ENCODE results near the gene NME7. TPM values are rescaled to one million over a fixed set of nuclear protein-coding genes. Genes with fewer than 3 reads are reported as not detected.

The NME7 gene
- total RNA-seq, 6 experiments from 2014 or later = 2.0 to 6.5 (median 5.3) TPM

DNA sequence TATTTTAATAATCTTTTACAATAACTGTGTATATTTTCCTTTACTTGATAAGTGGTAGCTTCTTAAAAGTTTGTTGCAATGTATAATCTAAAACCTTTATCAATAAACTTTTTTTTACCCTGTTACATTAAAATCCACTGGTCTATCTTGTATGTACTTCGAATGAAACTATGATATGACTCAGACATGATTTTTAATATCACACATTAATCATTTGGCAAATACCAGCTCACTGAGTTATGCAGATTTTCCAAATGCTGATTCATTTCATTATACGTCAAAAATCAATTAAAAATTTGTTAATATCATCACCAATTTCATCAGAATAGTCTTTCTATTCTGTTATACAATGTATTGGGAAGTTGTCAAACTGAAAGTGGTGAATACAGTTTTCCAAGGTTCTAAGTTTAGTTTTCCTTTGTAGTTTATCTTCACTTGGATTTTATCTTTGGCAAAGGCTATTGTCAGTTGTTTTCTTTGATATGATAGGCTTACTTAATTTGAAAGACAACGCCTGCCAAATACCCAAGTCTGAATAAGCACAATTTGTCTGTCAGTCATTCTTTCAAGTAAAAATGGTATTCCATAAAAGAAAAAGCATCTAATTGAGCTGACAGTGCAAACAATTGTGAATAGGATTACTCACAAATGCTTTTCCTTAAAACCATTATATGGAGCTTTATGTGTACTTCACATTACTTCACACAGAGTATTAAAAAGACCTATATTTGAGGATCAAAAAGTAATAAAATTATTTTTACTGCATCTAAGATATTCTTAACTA, 127.0 kb downstream of the NME7 start:
- Histone ChIP-seq H3K9me3 (no peaks in the 10 kb centered on the region), H3K4me1 (peaks cover 0 to 28% (median 0%) of the 10 kb centered on the region in 4 donors), H3K27ac (no peak overlapping the region), H3K4me3 (no peak overlapping the region), H3K27me3 (no peaks in the 10 kb centered on the region), H3K36me3 (no peaks in the 10 kb centered on the region)
- intact Hi-C loops (cut with DNase I) = no loop called here
- TF ChIP-seq POLR2A (IDR thresholded peaks at IDR 0.05) = no peak
- TF ChIP-seq, protein P1, sequence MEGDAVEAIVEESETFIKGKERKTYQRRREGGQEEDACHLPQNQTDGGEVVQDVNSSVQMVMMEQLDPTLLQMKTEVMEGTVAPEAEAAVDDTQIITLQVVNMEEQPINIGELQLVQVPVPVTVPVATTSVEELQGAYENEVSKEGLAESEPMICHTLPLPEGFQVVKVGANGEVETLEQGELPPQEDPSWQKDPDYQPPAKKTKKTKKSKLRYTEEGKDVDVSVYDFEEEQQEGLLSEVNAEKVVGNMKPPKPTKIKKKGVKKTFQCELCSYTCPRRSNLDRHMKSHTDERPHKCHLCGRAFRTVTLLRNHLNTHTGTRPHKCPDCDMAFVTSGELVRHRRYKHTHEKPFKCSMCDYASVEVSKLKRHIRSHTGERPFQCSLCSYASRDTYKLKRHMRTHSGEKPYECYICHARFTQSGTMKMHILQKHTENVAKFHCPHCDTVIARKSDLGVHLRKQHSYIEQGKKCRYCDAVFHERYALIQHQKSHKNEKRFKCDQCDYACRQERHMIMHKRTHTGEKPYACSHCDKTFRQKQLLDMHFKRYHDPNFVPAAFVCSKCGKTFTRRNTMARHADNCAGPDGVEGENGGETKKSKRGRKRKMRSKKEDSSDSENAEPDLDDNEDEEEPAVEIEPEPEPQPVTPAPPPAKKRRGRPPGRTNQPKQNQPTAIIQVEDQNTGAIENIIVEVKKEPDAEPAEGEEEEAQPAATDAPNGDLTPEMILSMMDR (IDR thresholded peaks at IDR 0.05) = no peak
- DNase-seq = no peak
- peak in 3 of 4 donors; percentile 27 to 45 (median 40) for ATAC-seq
- WGBS (ENCODE audit: insufficient coverage, low coverage, low lambda C conversion rate, missing lambda C conversion rate) = 21% methylated on average over 3 of the region's 3 CpGs

DNA sequence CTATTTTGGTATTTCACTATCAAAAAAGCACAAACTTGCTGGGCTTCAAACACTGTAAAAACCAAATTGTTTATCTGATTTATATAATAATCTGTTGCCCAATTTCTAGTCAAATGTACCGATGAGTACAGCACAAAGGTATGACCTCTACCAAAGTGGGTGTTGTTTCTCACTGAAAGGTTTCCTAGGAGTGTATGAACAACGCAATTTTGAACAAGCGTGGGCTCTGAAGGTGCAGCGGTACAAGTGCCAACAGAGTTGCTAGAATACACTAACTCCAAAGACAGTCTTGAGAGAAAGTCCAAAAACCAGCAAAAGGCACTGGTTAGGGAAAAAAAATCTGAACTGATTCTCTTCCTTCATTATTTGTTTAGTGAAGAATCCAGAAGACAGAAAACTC, 130.7 kb downstream of the NME7 start:
- no peak overlapping the region for H3K4me3 ChIP-seq
- peak; percentile 22 to 73 (median 62) for ATAC-seq
- H3K36me3 ChIP-seq = no peaks in the 10 kb centered on the region
- H3K9me3 ChIP-seq = no peaks in the 10 kb centered on the region
- H3K4me1 ChIP-seq = peaks cover 0 to 44% (median 4%) of the 10 kb centered on the region in 4 donors
- 33% methylated on average over 4 of the region's 4 CpGs for WGBS (ENCODE audit: insufficient coverage, low coverage, low lambda C conversion rate, missing lambda C conversion rate)
- intact Hi-C loops (cut with DNase I) = no loop called here
- DNase-seq = no peak
- H3K27me3 ChIP-seq = no peaks in the 10 kb centered on the region
- TF ChIP-seq POLR2A (IDR thresholded peaks at IDR 0.05) = no peak
- TF ChIP-seq, protein P1 (IDR thresholded peaks at IDR 0.05) = no peak
- H3K27ac ChIP-seq = no peak overlapping the region

DNA sequence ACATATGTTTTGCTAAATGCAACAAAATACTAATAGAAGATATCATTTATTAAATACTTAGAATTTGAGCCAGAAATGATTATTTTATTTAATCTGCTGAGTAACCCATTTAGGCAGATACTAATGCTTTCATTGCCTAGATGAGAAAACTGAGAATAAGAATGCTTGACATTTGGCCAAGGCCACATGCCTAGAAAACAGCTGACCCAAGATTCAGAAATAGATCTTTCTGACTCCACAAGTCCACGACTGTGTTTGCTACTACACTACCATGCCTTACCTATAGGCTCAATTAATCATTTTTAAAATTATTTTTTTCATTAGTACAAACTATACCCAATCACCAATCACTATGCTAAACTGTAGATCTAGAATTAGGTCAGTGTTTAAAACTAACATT, 131.5 kb downstream of the NME7 start:
- TF ChIP-seq, protein P1 (IDR thresholded peaks at IDR 0.05) = no peak
- TF ChIP-seq POLR2A (IDR thresholded peaks at IDR 0.05) = no peak
- Histone ChIP-seq H3K27me3 (no peaks in the 10 kb centered on the region), H3K36me3 (no peaks in the 10 kb centered on the region), H3K9me3 (no peaks in the 10 kb centered on the region), H3K4me3 (no peak overlapping the region), H3K4me1 (peaks cover 0 to 41% (median 4%) of the 10 kb centered on the region in 4 donors), H3K27ac (peak overlapping the region in 1 of 3 donors; percentile 1)
- ATAC-seq = peak in 3 of 4 donors; percentile 52 to 56 (median 53)
- DNase-seq = no peak
- WGBS (ENCODE audit: insufficient coverage, low coverage, low lambda C conversion rate, missing lambda C conversion rate) = 35% methylated on average over 1 of the region's 1 CpG
- intact Hi-C loops (cut with DNase I) = no loop called here

DNA sequence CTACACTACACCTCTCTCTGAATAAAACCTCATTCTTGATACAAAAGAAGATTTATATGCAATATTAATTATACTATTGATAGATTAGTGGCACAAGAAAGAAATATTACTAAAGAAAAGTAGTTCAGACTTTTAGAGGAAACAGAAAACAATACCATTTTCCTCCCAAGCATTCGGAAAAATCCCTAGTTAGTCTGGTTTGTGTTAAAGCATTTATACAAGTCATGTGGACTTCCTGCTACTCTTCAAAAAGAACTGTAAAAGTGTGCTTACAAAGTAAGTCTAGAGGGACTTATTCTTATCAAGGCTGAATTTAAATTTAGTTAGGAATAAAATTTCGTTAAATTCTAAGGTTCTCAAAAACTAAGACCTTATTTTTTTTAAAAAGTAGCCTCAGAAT, 132.0 kb downstream of the NME7 start:
- intact Hi-C loops (cut with DNase I) = no loop called here
- Histone ChIP-seq H3K4me3 (no peak overlapping the region), H3K9me3 (no peaks in the 10 kb centered on the region), H3K4me1 (peaks cover 0 to 36% (median 4%) of the 10 kb centered on the region in 4 donors), H3K27ac (peak overlapping the region in 2 of 3 donors; percentile 1 to 24), H3K27me3 (no peaks in the 10 kb centered on the region), H3K36me3 (no peaks in the 10 kb centered on the region)
- no peak for TF ChIP-seq POLR2A (IDR thresholded peaks at IDR 0.05)
- TF ChIP-seq, protein P1 (IDR thresholded peaks at IDR 0.05) = no peak
- peak in 1 of 4 donors; percentile 15 for ATAC-seq
- DNase-seq = no peak
- WGBS (ENCODE audit: insufficient coverage, low coverage, low lambda C conversion rate, missing lambda C conversion rate) = 78% methylated on average over 2 of the region's 2 CpGs
